GM19239 (cell line): Measurements from ENCODE around the gene ACCSL.

Experiments
- DNase-seq: peaks from one replicate; pipeline ENCODE4 v3.0.0; 2011; ENCODE audit warnings: low spot score; ENCODE audit not compliant: insufficient read length
- FAIRE-seq: peaks from 2 replicates; lab custom pipeline; 2011; peaks lifted over from hg19 to GRCh38; lab: Jason Lieb, UNC

ACCSL gene

GRCh38 chr11:44049832-44050231 lies 2.1 kb downstream of the ACCSL start:
- no peak for FAIRE-seq

GRCh38 chr11:44051171-44051570 lies 3.4 kb downstream of the ACCSL start:
- FAIRE-seq (no peak), DNase-seq (no peak)

More at GRCh38 chr11:44049832-44050231, 2.1 kb downstream of the ACCSL start:
- DNase-seq, result no peak

DNA sequence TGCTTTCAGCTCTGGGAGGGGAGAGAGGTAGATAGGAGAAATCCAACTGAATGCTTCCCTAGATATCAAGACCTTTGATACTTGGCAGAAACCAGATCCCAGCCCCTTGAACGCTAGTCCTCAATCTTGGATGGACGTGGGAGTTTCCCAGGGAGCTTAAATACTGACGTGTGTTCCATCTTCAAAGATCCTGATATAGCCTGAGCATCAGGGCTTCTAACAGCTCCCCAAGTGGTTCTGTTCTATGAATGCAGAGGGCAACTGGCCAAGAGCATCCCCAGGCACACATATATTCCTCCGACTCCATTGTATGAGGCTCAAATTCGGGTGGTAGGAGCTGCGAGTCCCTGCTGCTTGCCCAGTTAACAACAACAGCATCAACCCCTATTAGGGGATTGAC lies 9.6 kb downstream of the ACCSL start:
- no peak for FAIRE-seq
- DNase-seq, result no peak

GRCh38 chr11:44058275-44058674 lies 10.5 kb downstream of the ACCSL start:
- DNase-seq (no peak), FAIRE-seq (no peak)

DNA sequence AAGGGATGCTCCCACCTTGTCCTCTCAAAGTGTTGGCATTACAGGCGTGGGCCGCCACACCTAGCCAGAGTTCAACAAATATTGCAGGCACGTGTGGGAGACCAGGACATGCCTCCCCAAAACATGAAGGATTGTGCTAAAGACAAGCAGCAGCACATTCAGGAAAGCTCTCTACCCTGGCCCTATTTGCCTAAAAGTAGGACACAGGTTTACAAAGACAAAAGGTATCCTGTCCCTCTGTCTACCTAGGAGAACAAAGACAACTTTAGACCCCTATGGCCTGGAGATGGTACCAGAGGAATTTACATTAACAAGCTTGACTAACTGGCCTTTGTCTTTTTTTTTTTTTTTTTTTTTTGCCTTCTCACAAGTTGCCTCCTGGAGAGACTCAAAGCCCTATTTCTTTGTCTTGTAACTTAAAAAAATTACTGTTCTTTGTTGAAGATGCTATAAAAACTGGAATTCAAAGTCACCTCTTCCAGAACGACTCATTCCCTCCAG lies 17.4 kb downstream of the ACCSL start:
- peak; percentile 42 for FAIRE-seq
- DNase-seq, result no peak

DNA sequence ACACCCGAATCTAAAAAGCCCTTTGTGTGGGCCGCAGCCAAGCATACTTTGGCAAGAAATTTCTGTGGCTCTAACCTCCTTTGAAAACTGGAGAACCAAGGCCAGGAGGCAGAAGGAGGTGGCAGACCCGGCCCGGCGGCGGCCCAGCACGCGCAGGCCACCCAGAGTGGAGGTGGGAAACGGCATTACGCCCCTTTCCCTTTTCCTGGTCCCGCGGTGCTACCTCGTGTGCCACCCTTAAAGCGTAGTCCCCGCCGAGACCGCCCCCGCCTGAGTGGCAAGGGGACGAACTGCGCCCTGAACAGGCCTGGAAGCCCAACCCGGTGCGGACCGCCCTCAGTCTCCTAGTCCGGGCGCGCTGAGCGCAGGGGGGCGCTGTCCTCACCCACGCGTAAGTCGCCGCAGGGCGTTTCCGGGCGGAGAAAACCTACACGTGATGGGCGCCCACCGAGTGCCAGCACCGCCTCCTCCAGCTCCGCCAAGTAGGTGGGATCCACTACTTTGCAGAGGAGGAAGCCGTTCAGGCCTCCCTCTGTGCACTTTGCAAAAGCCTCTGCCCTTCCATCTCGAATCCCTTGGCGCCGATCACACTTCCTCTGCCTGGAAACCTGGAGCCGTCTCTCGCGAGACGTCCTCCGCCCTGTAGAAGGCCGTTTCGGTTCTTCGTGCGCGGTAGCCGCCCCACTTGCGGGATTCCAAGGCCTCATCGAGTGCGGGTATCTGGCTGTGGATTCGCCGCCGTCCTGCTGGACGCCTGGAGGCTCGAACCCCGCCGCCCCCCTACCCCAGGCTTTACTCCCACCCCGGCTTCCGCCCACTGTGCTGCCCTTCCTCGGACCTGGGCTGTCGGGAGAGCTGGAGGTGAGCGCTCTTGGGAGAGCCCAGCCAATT lies 18.3 kb downstream of the ACCSL start, which contains the start of gene ACCS:
TSS of gene ACCS (plus strand) at position 430 of the 891 bp plus-strand sequence. CDS start 1,358 bp downstream, outside the sequence.
- peak; percentile 85 for FAIRE-seq
- DNase-seq, result peak; percentile 88

DNA sequence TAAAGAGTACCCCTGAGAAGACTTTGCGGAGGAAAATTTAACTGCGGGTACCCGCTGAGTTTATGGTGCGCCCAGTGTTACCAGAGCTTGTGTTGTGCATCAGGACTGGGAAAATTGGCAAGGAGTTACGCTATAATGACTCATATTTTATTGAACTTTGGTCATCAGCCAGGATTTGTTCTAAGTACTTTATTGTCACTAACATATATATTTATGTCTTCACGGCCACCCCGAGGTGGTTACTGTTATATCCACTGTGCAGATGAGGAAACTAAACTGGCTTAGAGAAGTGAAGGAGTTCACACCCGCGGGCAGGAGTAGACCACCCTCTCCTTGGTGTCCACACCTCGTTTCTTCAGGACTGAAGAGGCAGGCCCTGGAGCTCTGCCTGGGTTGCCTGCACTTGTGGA lies 19.0 kb downstream of the ACCSL start:
- peak; percentile 23 for FAIRE-seq
- no peak for DNase-seq

- no peak for DNase-seq
- no peak for FAIRE-seq
Measured at GRCh38 chr11:44067266-44067665, 19.5 kb downstream of the ACCSL start.

- no peak for DNase-seq
- FAIRE-seq, result no peak
Measured at GRCh38 chr11:44068180-44068579, 20.4 kb downstream of the ACCSL start.

- no peak for FAIRE-seq
Measured at GRCh38 chr11:44071157-44071556, 23.4 kb downstream of the ACCSL start.

GRCh38 chr11:44072757-44073658 lies 25.2 kb downstream of the ACCSL start:
- FAIRE-seq (no peak), DNase-seq (no peak)

More at GRCh38 chr11:44071157-44071556, 23.4 kb downstream of the ACCSL start:
- DNase-seq, result no peak

GRCh38 chr11:44078794-44079193 lies 31.0 kb downstream of the ACCSL start:
- FAIRE-seq, result no peak
- DNase-seq, result no peak

GRCh38 chr11:44079376-44079775 lies 31.6 kb downstream of the ACCSL start:
- DNase-seq, result no peak

DNA sequence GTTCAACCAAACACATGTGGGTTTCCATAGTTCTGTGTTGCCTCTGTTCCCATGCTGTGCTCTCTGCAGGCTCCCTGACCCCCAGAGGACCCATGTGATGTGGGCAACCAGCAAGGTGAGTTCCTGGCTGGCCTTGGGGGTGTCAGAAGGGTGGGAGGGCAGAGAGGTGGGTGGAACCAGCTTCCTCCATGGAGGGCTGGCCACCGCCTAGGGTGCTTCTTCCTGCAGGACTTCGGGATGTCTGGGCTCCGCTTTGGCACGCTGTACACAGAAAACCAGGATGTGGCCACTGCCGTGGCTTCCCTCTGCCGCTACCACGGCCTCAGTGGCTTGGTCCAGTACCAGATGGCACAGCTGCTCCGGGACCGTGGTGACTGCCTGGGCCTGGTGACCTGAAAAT lies 33.2 kb downstream of the ACCSL start:
- FAIRE-seq, result no peak
- DNase-seq, result no peak

More at GRCh38 chr11:44079376-44079775, 31.6 kb downstream of the ACCSL start:
- no peak for FAIRE-seq

DNA sequence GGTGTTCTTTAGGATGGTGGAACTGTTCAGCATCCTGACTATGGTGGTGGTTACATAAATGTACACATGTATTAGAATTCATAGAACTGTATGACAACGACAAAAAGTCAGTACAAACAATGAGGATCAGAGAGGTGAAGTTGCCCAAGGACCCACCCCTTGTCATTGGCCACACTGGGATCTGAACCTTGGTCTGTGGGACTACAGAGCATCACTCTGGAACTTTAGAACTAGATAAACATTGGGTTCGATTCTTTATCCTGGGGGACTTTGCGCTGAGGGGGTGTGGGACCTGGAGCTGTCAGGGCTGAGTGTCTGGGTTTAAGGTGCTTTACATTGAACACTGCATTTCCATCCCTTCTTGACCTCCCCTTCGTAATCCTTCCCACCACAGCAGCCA lies 34.9 kb downstream of the ACCSL start:
- FAIRE-seq (no peak), DNase-seq (no peak)

DNA sequence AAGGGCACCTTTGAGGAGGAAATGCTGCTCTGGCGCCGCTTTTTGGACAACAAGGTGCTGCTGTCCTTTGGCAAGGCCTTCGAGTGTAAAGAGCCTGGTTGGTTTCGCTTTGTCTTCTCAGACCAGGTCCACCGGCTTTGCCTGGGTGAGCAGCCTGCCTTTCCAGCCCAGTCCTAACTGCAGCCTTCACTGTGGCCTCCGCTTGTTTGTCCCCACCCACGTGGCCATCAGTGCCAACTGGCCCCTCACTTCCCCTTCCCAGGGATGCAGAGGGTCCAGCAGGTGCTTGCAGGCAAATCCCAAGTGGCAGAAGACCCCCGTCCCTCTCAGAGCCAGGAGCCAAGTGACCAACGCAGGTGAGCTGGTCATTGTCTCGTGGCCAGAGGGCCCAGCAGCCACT lies 35.7 kb downstream of the ACCSL start:
- no peak for FAIRE-seq
- DNase-seq, result no peak

- DNase-seq, result no peak
- no peak for FAIRE-seq
Measured at GRCh38 chr11:44083906-44084305, 36.1 kb downstream of the ACCSL start.

GRCh38 chr11:44085330-44085729 lies 37.5 kb downstream of the ACCSL start:
- DNase-seq (no peak), FAIRE-seq (no peak)

- FAIRE-seq (no peak), DNase-seq (no peak)
Measured at GRCh38 chr11:44088377-44088776, 40.6 kb downstream of the ACCSL start.

DNA sequence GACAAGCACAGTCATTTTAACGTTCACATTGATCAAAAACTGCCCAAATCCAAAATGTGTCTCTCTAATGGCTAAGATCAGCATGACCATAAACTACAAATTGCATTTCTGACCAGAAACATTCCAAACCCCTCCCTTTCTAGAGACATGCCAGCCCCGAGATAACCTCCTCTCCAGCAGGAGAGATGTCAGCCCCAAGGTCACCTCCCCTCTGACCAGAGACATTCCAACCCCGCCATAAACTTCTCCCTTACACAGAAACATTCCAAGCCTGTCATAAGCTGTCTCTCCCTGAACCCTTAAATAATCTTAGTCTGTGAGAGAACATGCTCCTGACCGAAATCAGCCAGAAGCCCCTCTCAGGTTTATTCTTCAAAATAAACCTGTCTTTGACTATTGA lies 41.1 kb downstream of the ACCSL start:
- no peak for DNase-seq

GRCh38 chr11:44090539-44090938 lies 42.8 kb downstream of the ACCSL start:
- no peak for FAIRE-seq
- DNase-seq, result no peak

More for the DNA sequence above, 41.1 kb downstream of the ACCSL start:
- FAIRE-seq, result no peak
